ENCODE measurements around the gene SPATA31D1.

SPATA31D1 gene

GRCh38 chr9:82011133-82011532, 22.6 kb downstream of the SPATA31D1 start:
- FAIRE-seq = no peak
- TF ChIP-seq POU2F2 (IDR thresholded peaks at IDR 0.05; ENCODE audit: low read depth, low read length) (no peak), PAX5 (IDR thresholded peaks at IDR 0.05; ENCODE audit: insufficient read depth, low read length, severe bottlenecking) (no peak), SPI1 (IDR thresholded peaks at IDR 0.05; ENCODE audit: low read depth, low read length) (no peak), POLR2A (IDR thresholded peaks at IDR 0.05; ENCODE audit: low read depth, low read length) (no peak), POLR2AphosphoS5 (IDR thresholded peaks at IDR 0.05; ENCODE audit: low read depth, low read length) (no peak), TAF1 (IDR thresholded peaks at IDR 0.05; ENCODE audit: low read depth, low read length) (no peak)
- DNase-seq (ENCODE audit: insufficient read length, low spot score) = no peak

- DNase-seq (ENCODE audit: insufficient read length, low spot score) (no peak), FAIRE-seq (no peak)
- TF ChIP-seq POU2F2 (IDR thresholded peaks at IDR 0.05; ENCODE audit: low read depth, low read length) (no peak), POLR2AphosphoS5 (IDR thresholded peaks at IDR 0.05; ENCODE audit: low read depth, low read length) (no peak), PAX5 (IDR thresholded peaks at IDR 0.05; ENCODE audit: insufficient read depth, low read length, severe bottlenecking) (no peak), POLR2A (IDR thresholded peaks at IDR 0.05; ENCODE audit: low read depth, low read length) (no peak), TAF1 (IDR thresholded peaks at IDR 0.05; ENCODE audit: low read depth, low read length) (no peak), SPI1 (IDR thresholded peaks at IDR 0.05; ENCODE audit: low read depth, low read length) (no peak)
Measured at GRCh38 chr9:82012276-82012675, 23.7 kb downstream of the SPATA31D1 start.

- DNase-seq (ENCODE audit: insufficient read length, low spot score) = no peak
- TF ChIP-seq POLR2A (IDR thresholded peaks at IDR 0.05; ENCODE audit: low read depth, low read length) (no peak), SPI1 (IDR thresholded peaks at IDR 0.05; ENCODE audit: low read depth, low read length) (no peak), POU2F2 (IDR thresholded peaks at IDR 0.05; ENCODE audit: low read depth, low read length) (no peak)
- FAIRE-seq = no peak
Measured at GRCh38 chr9:82020331-82020730, 31.8 kb downstream of the SPATA31D1 start.

- no peak for FAIRE-seq
- TF ChIP-seq POU2F2 (IDR thresholded peaks at IDR 0.05; ENCODE audit: low read depth, low read length) = no peak
- no peak for TF ChIP-seq POLR2AphosphoS5 (IDR thresholded peaks at IDR 0.05; ENCODE audit: low read depth, low read length)
- TF ChIP-seq PAX5 (IDR thresholded peaks at IDR 0.05; ENCODE audit: insufficient read depth, low read length, severe bottlenecking) = no peak
- no peak for TF ChIP-seq POLR2A (IDR thresholded peaks at IDR 0.05; ENCODE audit: low read depth, low read length)
- no peak for TF ChIP-seq TAF1 (IDR thresholded peaks at IDR 0.05; ENCODE audit: low read depth, low read length)
- no peak for TF ChIP-seq SPI1 (IDR thresholded peaks at IDR 0.05; ENCODE audit: low read depth, low read length)
- DNase-seq (ENCODE audit: insufficient read length, low spot score) = no peak
Measured at GRCh38 chr9:82021198-82021597, 32.6 kb downstream of the SPATA31D1 start.

GRCh38 chr9:82022121-82022520, 33.5 kb downstream of the SPATA31D1 start:
- no peak for DNase-seq (ENCODE audit: insufficient read length, low spot score)
- FAIRE-seq = no peak
- TF ChIP-seq POLR2A (IDR thresholded peaks at IDR 0.05; ENCODE audit: low read depth, low read length) (no peak), SPI1 (IDR thresholded peaks at IDR 0.05; ENCODE audit: low read depth, low read length) (no peak), POLR2AphosphoS5 (IDR thresholded peaks at IDR 0.05; ENCODE audit: low read depth, low read length) (no peak), TAF1 (IDR thresholded peaks at IDR 0.05; ENCODE audit: low read depth, low read length) (no peak), PAX5 (IDR thresholded peaks at IDR 0.05; ENCODE audit: insufficient read depth, low read length, severe bottlenecking) (no peak), POU2F2 (IDR thresholded peaks at IDR 0.05; ENCODE audit: low read depth, low read length) (no peak)

- FAIRE-seq (no peak), DNase-seq (ENCODE audit: insufficient read length, low spot score) (no peak)
- TF ChIP-seq POLR2A (IDR thresholded peaks at IDR 0.05; ENCODE audit: low read depth, low read length) (no peak), POLR2AphosphoS5 (IDR thresholded peaks at IDR 0.05; ENCODE audit: low read depth, low read length) (no peak), POU2F2 (IDR thresholded peaks at IDR 0.05; ENCODE audit: low read depth, low read length) (no peak), SPI1 (IDR thresholded peaks at IDR 0.05; ENCODE audit: low read depth, low read length) (no peak), TAF1 (IDR thresholded peaks at IDR 0.05; ENCODE audit: low read depth, low read length) (no peak), PAX5 (IDR thresholded peaks at IDR 0.05; ENCODE audit: insufficient read depth, low read length, severe bottlenecking) (no peak)
Measured at GRCh38 chr9:82024908-82025307, 36.3 kb downstream of the SPATA31D1 start.

- FAIRE-seq (no peak), DNase-seq (ENCODE audit: insufficient read length, low spot score) (no peak)
- TF ChIP-seq POU2F2 (IDR thresholded peaks at IDR 0.05; ENCODE audit: low read depth, low read length) = no peak
- no peak for TF ChIP-seq PAX5 (IDR thresholded peaks at IDR 0.05; ENCODE audit: insufficient read depth, low read length, severe bottlenecking)
- no peak for TF ChIP-seq POLR2A (IDR thresholded peaks at IDR 0.05; ENCODE audit: low read depth, low read length)
- TF ChIP-seq TAF1 (IDR thresholded peaks at IDR 0.05; ENCODE audit: low read depth, low read length) = no peak
- TF ChIP-seq POLR2AphosphoS5 (IDR thresholded peaks at IDR 0.05; ENCODE audit: low read depth, low read length) = no peak
- no peak for TF ChIP-seq SPI1 (IDR thresholded peaks at IDR 0.05; ENCODE audit: low read depth, low read length)
Measured at GRCh38 chr9:82031538-82032280, 43.1 kb downstream of the SPATA31D1 start.

GRCh38 chr9:82034956-82035731, 46.6 kb downstream of the SPATA31D1 start:
- no peak for DNase-seq (ENCODE audit: insufficient read length, low spot score)
- FAIRE-seq = no peak
- TF ChIP-seq POLR2A (IDR thresholded peaks at IDR 0.05; ENCODE audit: low read depth, low read length) = no peak
- no peak for TF ChIP-seq POU2F2 (IDR thresholded peaks at IDR 0.05; ENCODE audit: low read depth, low read length)
- TF ChIP-seq SPI1 (IDR thresholded peaks at IDR 0.05; ENCODE audit: low read depth, low read length) = no peak
- no peak for TF ChIP-seq POLR2AphosphoS5 (IDR thresholded peaks at IDR 0.05; ENCODE audit: low read depth, low read length)
- no peak for TF ChIP-seq PAX5 (IDR thresholded peaks at IDR 0.05; ENCODE audit: insufficient read depth, low read length, severe bottlenecking)
- TF ChIP-seq TAF1 (IDR thresholded peaks at IDR 0.05; ENCODE audit: low read depth, low read length) = no peak

GRCh38 chr9:82036086-82036485, 47.5 kb downstream of the SPATA31D1 start:
- TF ChIP-seq POU2F2 (IDR thresholded peaks at IDR 0.05; ENCODE audit: low read depth, low read length) = no peak
- TF ChIP-seq SPI1 (IDR thresholded peaks at IDR 0.05; ENCODE audit: low read depth, low read length) = no peak
- TF ChIP-seq POLR2A (IDR thresholded peaks at IDR 0.05; ENCODE audit: low read depth, low read length) = no peak
- TF ChIP-seq TAF1 (IDR thresholded peaks at IDR 0.05; ENCODE audit: low read depth, low read length) = no peak
- TF ChIP-seq PAX5 (IDR thresholded peaks at IDR 0.05; ENCODE audit: insufficient read depth, low read length, severe bottlenecking) = no peak
- no peak for TF ChIP-seq POLR2AphosphoS5 (IDR thresholded peaks at IDR 0.05; ENCODE audit: low read depth, low read length)
- FAIRE-seq (no peak), DNase-seq (ENCODE audit: insufficient read length, low spot score) (no peak)

Measured in GM12891 (cell line).